Lung microvascular endothelial cell (primary cell): ENCODE measurements around the gene PDXK. TPM values are rescaled to one million over a fixed set of nuclear protein-coding genes. Genes with fewer than 3 reads are reported as not detected.
A peak's percentile ranks its signal among the peaks of the same experiment; 100 is the strongest.
"Not testable (repeated sequence)": the region's sequence is repeated elsewhere in the genome, so short reads cannot be mapped to it uniquely, and the experiment has no call there.

ENCODE experiments used
- DNase-seq, 2 donors: peaks; one replicate each; pipeline versions ENCODE4 v3.0.0 to v3.0.0-alpha.2; 2010; ENCODE audit warnings: low read depth in 2 of 2
- total RNA-seq: library from RNA; depleted of rRNA; stranded (reverse); fragments of >200 nt; gene quantifications from 2 replicates; pipeline ENCODE4 v1.2.1, GENCODE V29; 2014

The PDXK gene
- total RNA-seq, 1 donor from 2014 or later: 23.6 TPM

- no peak for DNase-seq
Observed at GRCh38 chr21:43697758-43698643, 20.9 kb upstream of the PDXK start.

GRCh38 chr21:43699492-43699777 lies 19.5 kb upstream of the PDXK start:
- not testable (repeated sequence) for DNase-seq

GRCh38 chr21:43699933-43700599 lies 18.9 kb upstream of the PDXK start:
- DNase-seq: no peak

GRCh38 chr21:43701936-43702784 lies 16.8 kb upstream of the PDXK start:
- DNase-seq: no peak

- DNase-seq: no peak
Observed at GRCh38 chr21:43702785-43703034, 16.2 kb upstream of the PDXK start.

GRCh38 chr21:43703035-43703880 lies 15.7 kb upstream of the PDXK start:
- no peak for DNase-seq

GRCh38 chr21:43707462-43707861 lies 11.5 kb upstream of the PDXK start:
- DNase-seq: no peak

- no peak for DNase-seq
Observed at GRCh38 chr21:43708745-43709381, 10.1 kb upstream of the PDXK start.

GRCh38 chr21:43712268-43712942 lies 6.5 kb upstream of the PDXK start:
- DNase-seq: no peak

GRCh38 chr21:43713123-43713522 lies 5.8 kb upstream of the PDXK start:
- not testable (repeated sequence) for DNase-seq

- DNase-seq: no peak
Observed at GRCh38 chr21:43716376-43717165, 2.4 kb upstream of the PDXK start.

- DNase-seq: no peak
Observed at GRCh38 chr21:43717166-43717853, 1.6 kb upstream of the PDXK start.

- DNase-seq: no peak
Observed at GRCh38 chr21:43717967-43718871, 710 bp upstream of the PDXK start.

GRCh38 chr21:43719748-43720538 lies 1.0 kb downstream of the PDXK start:
- peak in 1 of 2 donors; percentile 24 for DNase-seq

- no peak for DNase-seq
Observed at GRCh38 chr21:43720539-43721166, 1.7 kb downstream of the PDXK start.

- no peak for DNase-seq
Observed at GRCh38 chr21:43721206-43721605, 2.3 kb downstream of the PDXK start.

- DNase-seq: no peak
Observed at GRCh38 chr21:43721939-43722338, 3.0 kb downstream of the PDXK start.
